MCF 10A (cell line): ENCODE data around the gene MTCH2. TPM values are rescaled to one million over a fixed set of nuclear protein-coding genes. Genes with fewer than 3 reads are reported as not detected.

ENCODE experiments used
- BruUV-seq: library from RNA; stranded (reverse); fragments of 400-500 nt; replicated peaks from 2 replicates; lab custom pipeline; 2021; lab: Mats Ljungman, UMichigan
- CTCF ChIA-PET: fragments of 300-600 bp; sonication (Branson Sonifier 250); formaldehyde crosslinking; extraction: SDS; loops from one replicate; lab custom pipeline; 2021; ENCODE audit warnings: antibody characterized with exemption, inconsistent platforms; lab: Yijun Ruan, JAX
- POLR2A ChIA-PET: fragments of 300-600, 350-650 bp; sonication (Branson Sonifier 250); formaldehyde crosslinking; extraction: SDS; loops from one replicate; lab custom pipeline; 2020; ENCODE audit warnings: antibody characterized with exemption, inconsistent platforms; lab: Yijun Ruan, JAX
- DNase-seq: peaks from one replicate; pipeline ENCODE4 v3.0.0-alpha.2; 2018; ENCODE audit not compliant: unreplicated experiment
- H3K27ac Mint-ChIP-seq: one replicate; pipeline ENCODE4 v1.8.0; 2022; ENCODE audit warnings: mild to moderate bottlenecking, low read depth, mixed read lengths; ENCODE audit not compliant: unreplicated experiment
- H3K27me3 Mint-ChIP-seq: one replicate; pipeline ENCODE4 v1.8.0; 2022; ENCODE audit warnings: mixed read lengths; ENCODE audit not compliant: insufficient read depth, unreplicated experiment
- H3K36me3 Mint-ChIP-seq: one replicate; pipeline ENCODE4 v1.8.0; 2022; ENCODE audit warnings: mild to moderate bottlenecking, moderate library complexity, mixed read lengths; ENCODE audit not compliant: insufficient read depth, unreplicated experiment
- H3K4me1 Mint-ChIP-seq: one replicate; pipeline ENCODE4 v1.8.0; 2022; ENCODE audit warnings: mixed read lengths; ENCODE audit not compliant: insufficient read depth, unreplicated experiment
- H3K4me3 Mint-ChIP-seq: one replicate; pipeline ENCODE4 v1.8.0; 2022; ENCODE audit warnings: mild to moderate bottlenecking, moderate library complexity, mixed read lengths; ENCODE audit not compliant: unreplicated experiment
- H3K9me3 Mint-ChIP-seq: one replicate; pipeline ENCODE4 v1.8.0; 2022; ENCODE audit warnings: mixed read lengths; ENCODE audit not compliant: unreplicated experiment
- CTCF ChIP-seq: fragments of 200-600 bp; IDR thresholded peaks from one replicate; pipeline ENCODE4 v1.8.0; 2022; ENCODE audit warnings: antibody characterized with exemption, mild to moderate bottlenecking; ENCODE audit not compliant: unreplicated experiment
- intact Hi-C: fragments of 100-400 bp; cut with micrococcal nuclease; formaldehyde crosslinking; loops from 2 replicates; pipeline ENCODE4 v1.14.1; 2022
- total RNA-seq: library from RNA; stranded (reverse); gene quantifications from 2 replicates; pipeline ENCODE4 v1.2.3, GENCODE V29; 2022

The MTCH2 gene
- total RNA-seq, 1 experiment from 2014 or later: 133 TPM

DNA sequence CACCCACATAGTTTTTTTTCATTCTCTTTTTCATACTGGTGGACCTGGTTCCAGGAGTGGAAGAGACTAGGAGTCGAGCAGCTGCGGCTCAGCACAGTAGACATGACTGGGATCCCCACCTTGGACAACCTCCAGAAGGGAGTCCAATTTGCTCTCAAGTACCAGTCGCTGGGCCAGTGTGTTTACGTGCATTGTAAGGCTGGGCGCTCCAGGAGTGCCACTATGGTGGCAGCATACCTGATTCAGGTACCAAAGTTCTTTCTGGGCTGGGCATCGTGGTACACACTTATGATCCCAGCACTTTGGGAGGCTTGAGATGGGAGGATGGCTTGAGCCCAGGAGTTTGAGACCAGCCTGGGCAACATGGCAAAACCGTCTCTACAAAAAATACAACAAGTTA is 72.7 kb downstream of the MTCH2 start:
- POLR2A ChIA-PET: interaction anchor here (1.6 to 3.2 kb wide), 2 partner anchors 10 to 16 kb away, joined by 3 to 8 read pairs; partner anchors contain the start of gene CELF1
- intact Hi-C loops: no loop called here

More for the DNA sequence above, 72.7 kb downstream of the MTCH2 start:
- TF ChIP-seq CTCF: no peak
- H3K9me3 Mint-ChIP-seq: no peaks in the 10 kb centered on the region
- peaks cover 15% of the 10 kb centered on the region for H3K36me3 Mint-ChIP-seq
- no peaks in the 10 kb centered on the region for H3K27me3 Mint-ChIP-seq
- no peak overlapping the region for H3K27ac Mint-ChIP-seq
- CTCF ChIA-PET: interaction anchor here (1.0 kb wide), 1 partner anchor 13 kb away, joined by 3 read pairs; no protein-coding TSS in a partner anchor
- no peak overlapping the region for H3K4me3 Mint-ChIP-seq
- BruUV-seq: no TSS peak
- no peak for DNase-seq
- peaks cover 15% of the 10 kb centered on the region for H3K4me1 Mint-ChIP-seq

Other genes starting within 250 kb of the MTCH2 start
- 56.2 and 56.5 TPM in 2 replicates for gene SLC39A13, start 234.0 kb downstream of the MTCH2 start, total RNA-seq
- gene PSMC3, start 216.1 kb downstream of the MTCH2 start, total RNA-seq: 162 and 194 TPM in 2 replicates
- gene RAPSN, start 193.4 kb downstream of the MTCH2 start, total RNA-seq: 0.51 and 0.64 TPM in 2 replicates
- gene CELF1, start 89.4 kb downstream of the MTCH2 start, total RNA-seq: 173 and 189 TPM in 2 replicates
- 44.6 and 49.0 TPM in 2 replicates for gene PTPMT1, start 77.0 kb downstream of the MTCH2 start, total RNA-seq
- 8.4 and 12.6 TPM in 2 replicates for gene KBTBD4, start 63.6 kb downstream of the MTCH2 start, total RNA-seq
- gene NDUFS3, start 63.5 kb downstream of the MTCH2 start, total RNA-seq: 117 and 120 TPM in 2 replicates
- not detected in 2 replicates for gene FAM180B, start 55.9 kb downstream of the MTCH2 start, total RNA-seq
- 0.42 TPM in 1 of 2 replicates, not detected in the other for gene C1QTNF4, start 48.1 kb downstream of the MTCH2 start, total RNA-seq
- 0.86 and 1.2 TPM in 2 replicates for gene AGBL2, start 72.8 kb upstream of the MTCH2 start, total RNA-seq
- gene FNBP4, start 124.8 kb upstream of the MTCH2 start, total RNA-seq: 128 and 130 TPM in 2 replicates
- 32.0 and 33.8 TPM in 2 replicates for gene NUP160, start 205.8 kb upstream of the MTCH2 start, total RNA-seq